Anterior cingulate cortex (tissue), 58 donors: Measurements from ENCODE around the gene PANK2.
"Not testable (repeated sequence)": the region's sequence is repeated elsewhere in the genome, so short reads cannot be mapped to it uniquely, and the experiment has no call there.

ENCODE experiments used
- DNase-seq, 58 donors: peaks; one replicate each; lab custom pipeline; 2025; lab: John Stamatoyannopoulos, UW

PANK2 gene

GRCh38 chr20:3972631-3973030 lies 83.4 kb downstream of the PANK2 start:
- DNase-seq = not testable (repeated sequence)

- DNase-seq = no peak
Observed at GRCh38 chr20:3973705-3974104, 84.5 kb downstream of the PANK2 start.

- DNase-seq = no peak
Observed at GRCh38 chr20:3976511-3976910, 87.3 kb downstream of the PANK2 start.
